Adipocyte (in vitro differentiated cells): Measurements from ENCODE around the gene KMT5C.
A peak's percentile ranks its signal among the peaks of the same experiment; 100 is the strongest.

Experiments
- DNase-seq: peaks from one replicate; pipeline ENCODE4 v3.0.0-alpha.2; 2015; ENCODE audit warnings: low read depth
- H3K27me3 ChIP-seq: replicated peaks from 2 replicates; pipeline ENCODE4 v1.7.0; 2013; ENCODE audit warnings: mild to moderate bottlenecking, low read length, moderate library complexity; ENCODE audit not compliant: control insufficient read depth, insufficient read depth
- H3K36me3 ChIP-seq: 2 replicates; pipeline ENCODE4 v1.7.0; 2013; ENCODE audit warnings: low read length, mild to moderate bottlenecking, moderate library complexity; ENCODE audit not compliant: control insufficient read depth, insufficient read depth, severe bottlenecking
- H3K4me1 ChIP-seq: 2 replicates; pipeline ENCODE4 v1.7.0; 2013; ENCODE audit warnings: mild to moderate bottlenecking, low read length, moderate library complexity; ENCODE audit not compliant: control insufficient read depth, insufficient read depth
- H3K4me3 ChIP-seq: 2 replicates; pipeline ENCODE4 v1.7.0; 2013; ENCODE audit warnings: mild to moderate bottlenecking, low read length, moderate library complexity
- H3K9ac ChIP-seq: 2 replicates; pipeline ENCODE4 v1.7.0; 2013; ENCODE audit warnings: mild to moderate bottlenecking, low read length, moderate library complexity
- H3K9me3 ChIP-seq: 2 replicates; pipeline ENCODE4 v1.7.0; 2013; ENCODE audit warnings: mild to moderate bottlenecking, low read length, moderate library complexity; ENCODE audit not compliant: control insufficient read depth

KMT5C gene

GRCh38 chr19:55339105-55339888, at the start of gene KMT5C:
Gene KMT5C (plus strand): TSS chr19:55339876. CDS start chr19:55341937, 2,061 bp downstream.
- H3K36me3 ChIP-seq = peaks cover 13% of the 10 kb centered on the region
- peak within 1 kb of the TSS; percentile 94 for H3K9ac ChIP-seq
- H3K27me3 ChIP-seq = peaks cover 9% of the 10 kb centered on the region
- peak; percentile 100 for DNase-seq
- H3K9me3 ChIP-seq = no peaks in the 10 kb centered on the region
- peak within 1 kb of the TSS; percentile 92 for H3K4me3 ChIP-seq
- peaks cover 17% of the 10 kb centered on the region for H3K4me1 ChIP-seq

- Histone ChIP-seq H3K27me3 (no peaks in the 10 kb centered on the region), H3K4me3 (no peak overlapping the region), H3K9me3 (no peaks in the 10 kb centered on the region), H3K36me3 (no peaks in the 10 kb centered on the region), H3K4me1 (peaks cover 6% of the 10 kb centered on the region), H3K9ac (no peak overlapping the region)
- no peak for DNase-seq
These were observed 42.4 kb upstream of the KMT5C start for GRCh38 chr19:55297267-55297666.

GRCh38 chr19:55299991-55300390, 39.7 kb upstream of the KMT5C start:
- H3K36me3 ChIP-seq = no peaks in the 10 kb centered on the region
- H3K9me3 ChIP-seq = no peaks in the 10 kb centered on the region
- H3K27me3 ChIP-seq = no peaks in the 10 kb centered on the region

GRCh38 chr19:55300886-55301458, 38.7 kb upstream of the KMT5C start:
- Histone ChIP-seq H3K4me3 (no peak overlapping the region), H3K27me3 (no peaks in the 10 kb centered on the region), H3K9ac (peak overlapping the region; percentile 89), H3K9me3 (no peaks in the 10 kb centered on the region), H3K4me1 (peaks cover 6% of the 10 kb centered on the region), H3K36me3 (no peaks in the 10 kb centered on the region)
- no peak for DNase-seq

More at GRCh38 chr19:55299991-55300390, 39.7 kb upstream of the KMT5C start:
- H3K9ac ChIP-seq = no peak overlapping the region
- no peak overlapping the region for H3K4me3 ChIP-seq
- DNase-seq = no peak
- H3K4me1 ChIP-seq = peaks cover 6% of the 10 kb centered on the region

- H3K9me3 ChIP-seq = no peaks in the 10 kb centered on the region
- no peaks in the 10 kb centered on the region for H3K36me3 ChIP-seq
- H3K4me3 ChIP-seq = peak overlapping the region; percentile 81
- DNase-seq = peak; percentile 94
- peak overlapping the region; percentile 89 for H3K9ac ChIP-seq
- H3K27me3 ChIP-seq = no peaks in the 10 kb centered on the region
- peaks cover 6% of the 10 kb centered on the region for H3K4me1 ChIP-seq
These were observed 38.0 kb upstream of the KMT5C start for GRCh38 chr19:55301459-55302317.

GRCh38 chr19:55302318-55302703, 37.4 kb upstream of the KMT5C start:
- H3K4me3 ChIP-seq = peak overlapping the region; percentile 81
- H3K36me3 ChIP-seq = no peaks in the 10 kb centered on the region
- no peaks in the 10 kb centered on the region for H3K27me3 ChIP-seq
- peaks cover 6% of the 10 kb centered on the region for H3K4me1 ChIP-seq
- no peak for DNase-seq
- no peaks in the 10 kb centered on the region for H3K9me3 ChIP-seq
- H3K9ac ChIP-seq = peak overlapping the region; percentile 89

GRCh38 chr19:55303477-55303876, 36.2 kb upstream of the KMT5C start:
- Histone ChIP-seq H3K36me3 (no peaks in the 10 kb centered on the region), H3K9ac (no peak overlapping the region), H3K4me1 (peaks cover 6% of the 10 kb centered on the region), H3K9me3 (no peaks in the 10 kb centered on the region), H3K27me3 (no peaks in the 10 kb centered on the region), H3K4me3 (no peak overlapping the region)
- DNase-seq = no peak

GRCh38 chr19:55304279-55304978, 35.2 kb upstream of the KMT5C start:
- Histone ChIP-seq H3K9ac (no peak overlapping the region), H3K9me3 (peaks cover 3% of the 10 kb centered on the region), H3K4me3 (no peak overlapping the region), H3K36me3 (no peaks in the 10 kb centered on the region), H3K4me1 (peaks cover 6% of the 10 kb centered on the region), H3K27me3 (no peaks in the 10 kb centered on the region)
- no peak for DNase-seq

GRCh38 chr19:55304980-55305379, 34.7 kb upstream of the KMT5C start:
- Histone ChIP-seq H3K9ac (no peak overlapping the region), H3K36me3 (no peaks in the 10 kb centered on the region), H3K4me3 (no peak overlapping the region), H3K9me3 (peaks cover 4% of the 10 kb centered on the region), H3K27me3 (no peaks in the 10 kb centered on the region), H3K4me1 (peaks cover 6% of the 10 kb centered on the region)
- no peak for DNase-seq

- peaks cover 6% of the 10 kb centered on the region for H3K4me1 ChIP-seq
- peak; percentile 41 for DNase-seq
- no peaks in the 10 kb centered on the region for H3K36me3 ChIP-seq
- H3K9me3 ChIP-seq = peaks cover 4% of the 10 kb centered on the region
- no peak overlapping the region for H3K4me3 ChIP-seq
- no peak overlapping the region for H3K9ac ChIP-seq
- H3K27me3 ChIP-seq = no peaks in the 10 kb centered on the region
These were observed 34.2 kb upstream of the KMT5C start for GRCh38 chr19:55305491-55305890.
